WI38 (cell line): ENCODE results near the gene CACNA2D2.

Experiments
- H3K4me3 ChIP-seq: 2 replicates; pipeline ENCODE4 v1.5.1; 2011; ENCODE audit warnings: low read depth, mild to moderate bottlenecking, control low read depth, low read length
- TF ChIP-seq, protein P1 (sequence below): IDR thresholded peaks from 2 replicates; pipeline ENCODE4 v1.5.1; 2012; ENCODE audit warnings: low read depth, mild to moderate bottlenecking, control low read depth, low read length

The CACNA2D2 gene

DNA sequence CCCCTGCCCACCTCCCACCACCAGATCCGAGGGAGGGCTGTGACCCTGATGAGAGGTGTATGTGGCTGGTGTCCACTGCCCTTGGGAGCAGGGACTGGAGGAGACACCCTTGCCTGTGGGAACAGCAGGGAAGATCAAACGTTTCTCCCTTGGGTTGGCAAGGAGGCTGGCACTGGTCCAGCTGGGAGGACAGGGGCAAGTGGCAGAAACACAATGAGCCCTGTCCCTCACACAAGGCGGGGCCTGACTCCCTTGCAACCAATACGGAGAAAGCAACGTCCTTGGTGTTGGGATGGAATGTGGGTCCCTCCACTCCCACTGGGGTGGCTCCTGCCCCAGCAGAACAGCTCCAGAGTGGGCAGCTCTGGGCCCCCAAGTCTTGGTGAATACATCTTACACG is 186.1 kb downstream of the CACNA2D2 start:
- TF ChIP-seq, protein P1, sequence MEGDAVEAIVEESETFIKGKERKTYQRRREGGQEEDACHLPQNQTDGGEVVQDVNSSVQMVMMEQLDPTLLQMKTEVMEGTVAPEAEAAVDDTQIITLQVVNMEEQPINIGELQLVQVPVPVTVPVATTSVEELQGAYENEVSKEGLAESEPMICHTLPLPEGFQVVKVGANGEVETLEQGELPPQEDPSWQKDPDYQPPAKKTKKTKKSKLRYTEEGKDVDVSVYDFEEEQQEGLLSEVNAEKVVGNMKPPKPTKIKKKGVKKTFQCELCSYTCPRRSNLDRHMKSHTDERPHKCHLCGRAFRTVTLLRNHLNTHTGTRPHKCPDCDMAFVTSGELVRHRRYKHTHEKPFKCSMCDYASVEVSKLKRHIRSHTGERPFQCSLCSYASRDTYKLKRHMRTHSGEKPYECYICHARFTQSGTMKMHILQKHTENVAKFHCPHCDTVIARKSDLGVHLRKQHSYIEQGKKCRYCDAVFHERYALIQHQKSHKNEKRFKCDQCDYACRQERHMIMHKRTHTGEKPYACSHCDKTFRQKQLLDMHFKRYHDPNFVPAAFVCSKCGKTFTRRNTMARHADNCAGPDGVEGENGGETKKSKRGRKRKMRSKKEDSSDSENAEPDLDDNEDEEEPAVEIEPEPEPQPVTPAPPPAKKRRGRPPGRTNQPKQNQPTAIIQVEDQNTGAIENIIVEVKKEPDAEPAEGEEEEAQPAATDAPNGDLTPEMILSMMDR, result no peak
- no peak overlapping the region for H3K4me3 ChIP-seq

DNA sequence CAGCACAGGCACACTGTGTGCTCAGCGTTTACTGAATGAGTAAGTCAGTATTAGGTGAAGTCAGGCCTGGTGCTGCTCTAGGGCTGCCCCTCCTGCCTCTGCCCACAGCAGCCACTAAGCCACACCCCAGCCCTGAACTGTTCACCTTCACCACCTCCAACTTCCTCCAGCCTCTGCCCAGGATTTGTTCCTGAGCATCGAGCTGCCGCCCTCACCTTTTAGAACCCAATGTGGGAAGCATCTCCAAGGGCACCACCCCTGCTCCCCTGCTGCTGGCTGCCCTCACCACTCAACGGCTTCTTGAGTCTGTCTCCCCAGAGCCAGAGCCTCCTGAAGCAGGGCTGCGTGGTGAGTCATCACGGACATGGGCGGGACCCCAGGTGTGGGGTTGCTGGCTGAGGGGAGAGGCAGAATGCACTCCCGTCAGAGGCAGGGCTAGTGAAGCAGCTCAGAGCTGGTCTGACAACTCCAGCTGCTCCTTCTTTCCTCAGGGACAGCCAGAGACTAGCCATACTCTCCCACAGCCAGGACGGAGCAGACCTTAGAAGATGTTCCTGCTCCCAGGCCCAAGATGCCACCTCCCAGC is 186.7 kb downstream of the CACNA2D2 start:
- no peak overlapping the region for H3K4me3 ChIP-seq
- TF ChIP-seq, protein P1, result no peak

DNA sequence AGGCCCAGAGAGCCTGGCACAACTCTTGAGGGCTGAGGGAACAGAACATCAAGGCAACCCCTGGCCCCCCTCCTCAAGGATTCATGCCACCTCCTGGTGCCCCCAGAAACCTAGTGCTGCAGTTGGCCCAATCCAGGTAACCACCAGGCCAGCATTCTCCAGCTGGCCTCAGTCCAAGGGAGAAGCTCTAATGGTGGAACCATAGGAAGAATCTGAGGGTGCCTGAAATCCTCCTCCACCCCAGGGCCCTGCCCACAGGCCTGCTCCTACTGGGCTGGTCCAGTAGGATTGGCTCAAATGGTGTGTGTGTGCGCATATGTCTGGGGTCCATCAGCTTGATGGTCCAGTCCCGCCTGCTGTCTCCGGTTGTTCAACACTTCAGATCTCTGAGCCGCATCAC is 188.6 kb downstream of the CACNA2D2 start:
- TF ChIP-seq, protein P1, result no peak
- H3K4me3 ChIP-seq, result no peak overlapping the region

DNA sequence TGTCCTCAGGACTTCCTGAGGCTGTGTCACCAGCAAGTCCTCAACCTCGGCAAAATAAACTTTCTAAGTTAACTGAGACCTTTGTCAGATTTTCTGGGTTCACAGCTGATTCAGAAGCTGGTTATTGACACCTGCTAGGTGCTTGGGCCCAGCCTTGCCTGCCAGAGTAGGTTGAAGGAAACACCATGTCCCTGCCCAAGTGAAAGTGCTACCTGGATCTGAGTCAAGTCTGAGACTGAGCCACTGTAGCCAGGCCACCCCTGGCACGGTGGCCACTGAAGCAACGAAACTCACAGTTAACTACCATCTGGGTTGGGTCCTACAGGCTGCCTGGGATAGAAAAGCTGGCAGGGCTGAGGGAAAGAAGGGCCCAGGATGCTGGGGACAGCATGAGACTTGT is 189.1 kb downstream of the CACNA2D2 start:
- TF ChIP-seq, protein P1, result no peak
- no peak overlapping the region for H3K4me3 ChIP-seq
